ENCODE measurements around the gene CGAS.

DNA sequence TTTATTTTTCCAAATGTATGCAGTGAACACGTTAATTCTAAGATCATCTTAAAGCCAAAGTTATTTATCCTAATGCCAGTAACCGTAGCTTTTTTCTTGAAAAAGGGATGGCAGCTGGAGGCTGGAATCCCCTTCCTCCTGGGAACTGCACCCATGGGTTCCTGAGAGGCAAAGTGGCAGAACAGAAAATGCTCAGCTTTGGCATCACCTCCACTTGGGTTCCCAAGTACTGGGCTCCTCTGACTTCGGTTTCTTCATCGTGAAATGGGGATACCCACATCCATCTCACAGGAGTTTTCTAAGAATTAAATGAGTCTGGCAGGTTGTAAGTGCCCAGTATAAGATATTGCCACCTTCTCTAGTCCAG is 63.7 kb downstream of the CGAS start:
- TF ChIP-seq, protein P1, sequence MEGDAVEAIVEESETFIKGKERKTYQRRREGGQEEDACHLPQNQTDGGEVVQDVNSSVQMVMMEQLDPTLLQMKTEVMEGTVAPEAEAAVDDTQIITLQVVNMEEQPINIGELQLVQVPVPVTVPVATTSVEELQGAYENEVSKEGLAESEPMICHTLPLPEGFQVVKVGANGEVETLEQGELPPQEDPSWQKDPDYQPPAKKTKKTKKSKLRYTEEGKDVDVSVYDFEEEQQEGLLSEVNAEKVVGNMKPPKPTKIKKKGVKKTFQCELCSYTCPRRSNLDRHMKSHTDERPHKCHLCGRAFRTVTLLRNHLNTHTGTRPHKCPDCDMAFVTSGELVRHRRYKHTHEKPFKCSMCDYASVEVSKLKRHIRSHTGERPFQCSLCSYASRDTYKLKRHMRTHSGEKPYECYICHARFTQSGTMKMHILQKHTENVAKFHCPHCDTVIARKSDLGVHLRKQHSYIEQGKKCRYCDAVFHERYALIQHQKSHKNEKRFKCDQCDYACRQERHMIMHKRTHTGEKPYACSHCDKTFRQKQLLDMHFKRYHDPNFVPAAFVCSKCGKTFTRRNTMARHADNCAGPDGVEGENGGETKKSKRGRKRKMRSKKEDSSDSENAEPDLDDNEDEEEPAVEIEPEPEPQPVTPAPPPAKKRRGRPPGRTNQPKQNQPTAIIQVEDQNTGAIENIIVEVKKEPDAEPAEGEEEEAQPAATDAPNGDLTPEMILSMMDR (conservative IDR thresholded peaks at IDR 0.05 in 1 of 2, IDR thresholded peaks at IDR 0.05 in 1 of 2; ENCODE audit: low read depth in 1 of 2, low read length in 2 of 2) = no peak
- no peak for TF ChIP-seq EZH2 (IDR thresholded peaks at IDR 0.05; ENCODE audit: low read length, missing control alignments)

All from fibroblast of lung (primary cell).